ENCODE data around the gene ENPP3. TPM values are rescaled to one million over a fixed set of nuclear protein-coding genes. Genes with fewer than 3 reads are reported as not detected.

The ENPP3 gene
- total RNA-seq, 1 donor from 2014 or later: 0.09 TPM

GRCh38 chr6:131657630-131658111 is 20.6 kb downstream of the ENPP3 start:
- H3K9me3 Mint-ChIP-seq: no peaks in the 10 kb centered on the region
- no peak overlapping the region for H3K4me3 Mint-ChIP-seq
- DNase-seq (ENCODE audit: low spot score): no peak
- H3F3A ChIP-seq (ENCODE audit: low read depth): no peaks in the 10 kb centered on the region
- H3K27ac Mint-ChIP-seq: no peak overlapping the region
- H3K27ac ChIP-seq: no peak overlapping the region
- peaks cover 3% of the 10 kb centered on the region for H3K27me3 Mint-ChIP-seq (ENCODE audit: insufficient read depth, low read depth)
- no peak overlapping the region for H3K4me2 ChIP-seq
- H3K27me3 ChIP-seq: no peaks in the 10 kb centered on the region
- H3K79me2 ChIP-seq (ENCODE audit: low read depth): no peaks in the 10 kb centered on the region
- no peak overlapping the region for H3K9ac ChIP-seq
- no peak overlapping the region for H3K4me3 ChIP-seq
- H3K4me1 ChIP-seq: no peaks in the 10 kb centered on the region
- no peaks in the 10 kb centered on the region for H3K9me3 ChIP-seq (ENCODE audit: low read depth)
- TF ChIP-seq CTCF (IDR thresholded peaks at IDR 0.05): no peak
- no peak for TF ChIP-seq EZH2phosphoT487 (IDR thresholded peaks at IDR 0.05)
- no peak for TF ChIP-seq EZH2 (IDR thresholded peaks at IDR 0.05)
- H3K36me3 Mint-ChIP-seq: no peaks in the 10 kb centered on the region
- no peaks in the 10 kb centered on the region for H3K36me3 ChIP-seq
- H3K4me1 Mint-ChIP-seq: no peaks in the 10 kb centered on the region
- no peaks in the 10 kb centered on the region for H4K20me1 ChIP-seq (ENCODE audit: low read depth)
- H2AFZ ChIP-seq (replicated peaks): no peak overlapping the region

GRCh38 chr6:131658287-131658686 is 21.2 kb downstream of the ENPP3 start:
- peaks cover 2% of the 10 kb centered on the region for H3K27me3 Mint-ChIP-seq (ENCODE audit: insufficient read depth, low read depth)
- Histone ChIP-seq H3K36me3 (no peaks in the 10 kb centered on the region), H3K27ac (no peak overlapping the region), H2AFZ (replicated peaks) (no peak overlapping the region), H3K4me2 (no peak overlapping the region), H3K27me3 (no peaks in the 10 kb centered on the region), H3F3A (ENCODE audit: low read depth) (no peaks in the 10 kb centered on the region), H3K79me2 (ENCODE audit: low read depth) (no peaks in the 10 kb centered on the region), H3K4me1 (no peaks in the 10 kb centered on the region), H3K4me3 (no peak overlapping the region), H4K20me1 (ENCODE audit: low read depth) (no peaks in the 10 kb centered on the region), H3K9ac (no peak overlapping the region), H3K9me3 (ENCODE audit: low read depth) (no peaks in the 10 kb centered on the region)
- H3K4me3 Mint-ChIP-seq: no peak overlapping the region
- H3K9me3 Mint-ChIP-seq: no peaks in the 10 kb centered on the region
- H3K36me3 Mint-ChIP-seq: no peaks in the 10 kb centered on the region
- no peaks in the 10 kb centered on the region for H3K4me1 Mint-ChIP-seq
- no peak for TF ChIP-seq EZH2 (IDR thresholded peaks at IDR 0.05)
- H3K27ac Mint-ChIP-seq: no peak overlapping the region
- DNase-seq (ENCODE audit: low spot score): no peak

GRCh38 chr6:131660195-131660594 is 23.1 kb downstream of the ENPP3 start:
- no peak overlapping the region for H2AFZ ChIP-seq (replicated peaks)
- H3K27ac Mint-ChIP-seq: no peak overlapping the region
- H3K4me2 ChIP-seq: no peak overlapping the region

More at GRCh38 chr6:131660195-131660594, 23.1 kb downstream of the ENPP3 start:
- no peaks in the 10 kb centered on the region for H3K36me3 Mint-ChIP-seq
- no peaks in the 10 kb centered on the region for H3K4me1 Mint-ChIP-seq
- Histone ChIP-seq H3K4me3 (no peak overlapping the region), H3K27me3 (no peaks in the 10 kb centered on the region), H4K20me1 (ENCODE audit: low read depth) (no peaks in the 10 kb centered on the region), H3F3A (ENCODE audit: low read depth) (no peaks in the 10 kb centered on the region), H3K27ac (no peak overlapping the region), H3K4me1 (no peaks in the 10 kb centered on the region), H3K9ac (no peak overlapping the region), H3K79me2 (ENCODE audit: low read depth) (no peaks in the 10 kb centered on the region), H3K36me3 (no peaks in the 10 kb centered on the region), H3K9me3 (ENCODE audit: low read depth) (no peaks in the 10 kb centered on the region)
- H3K27me3 Mint-ChIP-seq (ENCODE audit: insufficient read depth, low read depth): peaks cover 2% of the 10 kb centered on the region
- DNase-seq (ENCODE audit: low spot score): no peak
- no peaks in the 10 kb centered on the region for H3K9me3 Mint-ChIP-seq
- H3K4me3 Mint-ChIP-seq: no peak overlapping the region
- TF ChIP-seq CTCF (IDR thresholded peaks at IDR 0.05): no peak
- no peak for TF ChIP-seq EZH2phosphoT487 (IDR thresholded peaks at IDR 0.05)
- no peak for TF ChIP-seq EZH2 (IDR thresholded peaks at IDR 0.05)

Data from neural progenitor cell (in vitro differentiated cells).